ENCODE results near the gene B4GALT5.

- no peak for TF ChIP-seq CTCF (conservative IDR thresholded peaks at IDR 0.05)
- TF ChIP-seq EZH2 (IDR thresholded peaks at IDR 0.05; ENCODE audit: low read depth) = no peak
Measured at GRCh38 chr20:49748525-49748838, 34.8 kb upstream of the B4GALT5 start.

All from PC-9 (cell line).